ENCODE data around the gene PTPRG.

The PTPRG gene

GRCh38 chr3:61866153-61866542 lies 304.8 kb downstream of the PTPRG start:
- no peaks in the 10 kb centered on the region for H3K9me3 ChIP-seq (ENCODE audit: control insufficient read depth, low read length)
- no peaks in the 10 kb centered on the region for H3K36me3 ChIP-seq (ENCODE audit: control insufficient read depth, insufficient read depth, low read length)
- H3K4me1 ChIP-seq (ENCODE audit: control insufficient read depth, insufficient read depth, low read length) = no peaks in the 10 kb centered on the region
- no peaks in the 10 kb centered on the region for H3K27me3 ChIP-seq (ENCODE audit: control insufficient read depth, insufficient read depth, low read length)
- no peak overlapping the region for H3K4me3 ChIP-seq (ENCODE audit: low read length)
- no peak overlapping the region for H3K9ac ChIP-seq (ENCODE audit: low read length)

- Histone ChIP-seq H3K9me3 (ENCODE audit: control insufficient read depth, low read length) (no peaks in the 10 kb centered on the region), H3K4me1 (ENCODE audit: control insufficient read depth, insufficient read depth, low read length) (no peaks in the 10 kb centered on the region), H3K36me3 (ENCODE audit: control insufficient read depth, insufficient read depth, low read length) (no peaks in the 10 kb centered on the region), H3K4me3 (ENCODE audit: low read length) (no peak overlapping the region), H3K9ac (ENCODE audit: low read length) (no peak overlapping the region), H3K27me3 (ENCODE audit: control insufficient read depth, insufficient read depth, low read length) (no peaks in the 10 kb centered on the region)
Measured at GRCh38 chr3:61866961-61867461, 305.6 kb downstream of the PTPRG start.

DNA sequence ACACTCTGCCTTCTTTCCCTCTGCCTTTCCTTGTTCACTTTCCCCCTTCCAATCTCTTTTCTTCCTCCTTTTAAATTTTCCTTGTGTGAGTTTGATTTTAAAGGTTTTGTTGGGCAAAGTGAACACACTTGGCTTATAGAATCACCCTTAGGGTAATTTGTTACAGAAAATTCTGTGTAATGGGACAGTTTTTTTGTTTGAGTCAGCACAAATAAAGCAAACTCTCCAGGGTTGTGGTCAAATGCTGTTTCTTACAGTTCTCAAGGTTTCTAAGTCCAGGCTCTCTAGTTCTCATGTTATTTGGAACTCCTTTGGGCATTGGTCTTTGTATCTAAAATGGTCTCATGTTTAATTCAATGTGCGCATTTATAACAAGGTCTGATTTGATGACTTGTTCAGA lies 307.1 kb downstream of the PTPRG start:
- Histone ChIP-seq H3K36me3 (ENCODE audit: control insufficient read depth, insufficient read depth, low read length) (no peaks in the 10 kb centered on the region), H3K27me3 (ENCODE audit: control insufficient read depth, insufficient read depth, low read length) (no peaks in the 10 kb centered on the region), H3K9ac (ENCODE audit: low read length) (no peak overlapping the region), H3K4me3 (ENCODE audit: low read length) (no peak overlapping the region), H3K9me3 (ENCODE audit: control insufficient read depth, low read length) (no peaks in the 10 kb centered on the region), H3K4me1 (ENCODE audit: control insufficient read depth, insufficient read depth, low read length) (no peaks in the 10 kb centered on the region)

GRCh38 chr3:61869371-61869770 lies 308.0 kb downstream of the PTPRG start:
- no peaks in the 10 kb centered on the region for H3K36me3 ChIP-seq (ENCODE audit: control insufficient read depth, insufficient read depth, low read length)
- no peaks in the 10 kb centered on the region for H3K4me1 ChIP-seq (ENCODE audit: control insufficient read depth, insufficient read depth, low read length)
- no peaks in the 10 kb centered on the region for H3K27me3 ChIP-seq (ENCODE audit: control insufficient read depth, insufficient read depth, low read length)
- H3K4me3 ChIP-seq (ENCODE audit: low read length) = no peak overlapping the region
- no peak overlapping the region for H3K9ac ChIP-seq (ENCODE audit: low read length)
- no peaks in the 10 kb centered on the region for H3K9me3 ChIP-seq (ENCODE audit: control insufficient read depth, low read length)

DNA sequence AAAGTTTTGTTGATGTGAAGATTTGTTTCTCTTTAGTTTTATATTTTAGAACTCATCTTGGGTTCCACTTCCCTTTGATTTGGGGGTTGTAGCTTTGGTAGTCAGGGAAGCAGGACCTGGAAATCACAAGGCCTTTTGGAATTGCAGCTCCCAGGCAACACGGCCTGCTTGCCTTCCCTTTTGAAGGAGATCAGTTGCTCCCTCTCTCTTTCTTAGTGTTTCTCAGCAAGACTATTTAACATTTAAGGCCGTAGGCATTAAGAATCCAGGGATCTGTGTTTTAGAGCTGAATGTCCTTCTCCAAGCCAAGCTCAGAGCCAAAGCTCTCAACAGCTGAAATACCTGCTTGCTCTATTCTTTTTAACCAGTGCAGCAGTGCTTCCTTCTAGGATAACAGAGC lies 310.3 kb downstream of the PTPRG start:
- no peak overlapping the region for H3K4me3 ChIP-seq (ENCODE audit: low read length)

DNA sequence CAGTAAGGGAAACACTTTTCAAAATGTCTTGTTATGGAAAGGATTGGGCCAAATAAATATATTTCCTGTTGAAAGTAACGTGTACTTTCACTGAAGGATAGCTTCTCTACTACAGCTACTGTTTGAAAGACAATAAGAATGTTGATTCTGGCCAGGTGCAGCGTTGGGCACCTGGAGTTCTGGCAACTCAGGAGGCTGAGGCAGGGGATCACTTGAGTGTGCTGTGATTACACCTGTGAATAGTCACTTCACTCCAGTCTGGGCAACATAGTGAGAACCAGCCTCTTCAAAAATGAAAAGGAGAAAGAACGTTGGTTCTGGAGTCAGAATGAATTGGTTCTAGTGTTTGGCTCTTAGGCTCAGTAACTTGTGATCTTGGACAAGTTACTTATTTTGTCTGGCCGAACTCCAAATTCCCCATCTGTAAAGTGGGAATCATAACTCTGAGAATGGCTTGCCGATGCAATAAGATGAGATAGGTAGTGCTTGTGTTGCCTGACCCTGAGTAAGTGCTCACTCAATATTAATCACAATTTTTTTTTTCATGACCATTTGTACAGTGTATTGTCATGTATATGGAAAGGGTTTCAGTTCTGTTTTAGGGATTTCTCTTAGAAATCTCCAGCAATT lies 310.8 kb downstream of the PTPRG start:
- H3K36me3 ChIP-seq (ENCODE audit: control insufficient read depth, insufficient read depth, low read length) = no peaks in the 10 kb centered on the region
- H3K9me3 ChIP-seq (ENCODE audit: control insufficient read depth, low read length) = no peaks in the 10 kb centered on the region
- H3K4me1 ChIP-seq (ENCODE audit: control insufficient read depth, insufficient read depth, low read length) = peaks cover 4% of the 10 kb centered on the region
- H3K27me3 ChIP-seq (ENCODE audit: control insufficient read depth, insufficient read depth, low read length) = no peaks in the 10 kb centered on the region
- H3K4me3 ChIP-seq (ENCODE audit: low read length) = no peak overlapping the region
- no peak overlapping the region for H3K9ac ChIP-seq (ENCODE audit: low read length)

More for the DNA sequence above, 310.3 kb downstream of the PTPRG start:
- H3K4me1 ChIP-seq (ENCODE audit: control insufficient read depth, insufficient read depth, low read length) = no peaks in the 10 kb centered on the region
- no peaks in the 10 kb centered on the region for H3K9me3 ChIP-seq (ENCODE audit: control insufficient read depth, low read length)
- no peaks in the 10 kb centered on the region for H3K36me3 ChIP-seq (ENCODE audit: control insufficient read depth, insufficient read depth, low read length)
- no peak overlapping the region for H3K9ac ChIP-seq (ENCODE audit: low read length)
- H3K27me3 ChIP-seq (ENCODE audit: control insufficient read depth, insufficient read depth, low read length) = no peaks in the 10 kb centered on the region

DNA sequence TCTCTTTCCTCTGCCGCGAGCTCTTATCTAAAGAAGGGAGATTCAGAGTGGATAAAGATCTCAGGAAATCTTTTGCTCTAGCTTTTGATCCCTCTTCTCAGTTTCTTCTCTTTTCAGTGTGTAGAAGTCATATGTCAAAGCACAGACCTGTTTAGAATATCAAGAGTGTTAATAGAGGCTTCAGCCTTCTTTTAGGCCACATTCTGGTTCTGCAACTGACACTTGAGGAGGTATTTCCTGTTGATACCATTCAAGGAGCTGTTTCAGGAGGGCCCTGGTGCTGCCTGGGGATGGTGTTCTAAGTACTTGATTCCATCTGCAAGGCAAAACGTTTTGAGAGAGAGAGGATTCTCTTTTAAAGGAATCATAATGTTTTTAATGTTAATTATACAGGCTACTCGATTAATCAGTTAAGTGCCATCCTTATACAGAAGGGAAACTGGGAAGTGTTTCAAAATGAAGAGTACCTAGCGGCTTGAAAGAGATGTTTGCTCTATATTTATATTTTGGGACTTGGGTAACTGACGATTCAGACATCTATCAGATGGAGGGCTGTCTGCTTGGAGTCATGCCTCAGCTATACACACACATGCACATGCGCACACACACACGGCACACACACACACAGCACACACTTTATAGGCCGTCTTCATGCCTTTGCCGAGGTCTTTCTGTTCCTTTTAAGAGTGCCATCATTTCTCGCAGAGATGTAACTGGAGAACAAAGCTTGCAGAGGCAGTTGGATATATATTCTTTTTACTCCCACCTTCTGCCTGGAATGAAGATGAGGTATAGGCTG lies 313.9 kb downstream of the PTPRG start:
- Histone ChIP-seq H3K4me3 (ENCODE audit: low read length) (no peak overlapping the region), H3K27me3 (ENCODE audit: control insufficient read depth, insufficient read depth, low read length) (no peaks in the 10 kb centered on the region), H3K36me3 (ENCODE audit: control insufficient read depth, insufficient read depth, low read length) (no peaks in the 10 kb centered on the region), H3K9me3 (ENCODE audit: control insufficient read depth, low read length) (no peaks in the 10 kb centered on the region), H3K4me1 (ENCODE audit: control insufficient read depth, insufficient read depth, low read length) (peaks cover 10% of the 10 kb centered on the region), H3K9ac (ENCODE audit: low read length) (no peak overlapping the region)

GRCh38 chr3:61875976-61876671 lies 314.8 kb downstream of the PTPRG start:
- H3K9ac ChIP-seq (ENCODE audit: low read length) = no peak overlapping the region

GRCh38 chr3:61876797-61877196 lies 315.4 kb downstream of the PTPRG start:
- Histone ChIP-seq H3K4me3 (ENCODE audit: low read length) (no peak overlapping the region), H3K27me3 (ENCODE audit: control insufficient read depth, insufficient read depth, low read length) (no peaks in the 10 kb centered on the region), H3K9ac (ENCODE audit: low read length) (no peak overlapping the region), H3K4me1 (ENCODE audit: control insufficient read depth, insufficient read depth, low read length) (peaks cover 10% of the 10 kb centered on the region), H3K36me3 (ENCODE audit: control insufficient read depth, insufficient read depth, low read length) (no peaks in the 10 kb centered on the region), H3K9me3 (ENCODE audit: control insufficient read depth, low read length) (no peaks in the 10 kb centered on the region)

More at GRCh38 chr3:61875976-61876671, 314.8 kb downstream of the PTPRG start:
- Histone ChIP-seq H3K4me3 (ENCODE audit: low read length) (no peak overlapping the region), H3K36me3 (ENCODE audit: control insufficient read depth, insufficient read depth, low read length) (no peaks in the 10 kb centered on the region), H3K4me1 (ENCODE audit: control insufficient read depth, insufficient read depth, low read length) (peaks cover 10% of the 10 kb centered on the region), H3K9me3 (ENCODE audit: control insufficient read depth, low read length) (no peaks in the 10 kb centered on the region), H3K27me3 (ENCODE audit: control insufficient read depth, insufficient read depth, low read length) (no peaks in the 10 kb centered on the region)

DNA sequence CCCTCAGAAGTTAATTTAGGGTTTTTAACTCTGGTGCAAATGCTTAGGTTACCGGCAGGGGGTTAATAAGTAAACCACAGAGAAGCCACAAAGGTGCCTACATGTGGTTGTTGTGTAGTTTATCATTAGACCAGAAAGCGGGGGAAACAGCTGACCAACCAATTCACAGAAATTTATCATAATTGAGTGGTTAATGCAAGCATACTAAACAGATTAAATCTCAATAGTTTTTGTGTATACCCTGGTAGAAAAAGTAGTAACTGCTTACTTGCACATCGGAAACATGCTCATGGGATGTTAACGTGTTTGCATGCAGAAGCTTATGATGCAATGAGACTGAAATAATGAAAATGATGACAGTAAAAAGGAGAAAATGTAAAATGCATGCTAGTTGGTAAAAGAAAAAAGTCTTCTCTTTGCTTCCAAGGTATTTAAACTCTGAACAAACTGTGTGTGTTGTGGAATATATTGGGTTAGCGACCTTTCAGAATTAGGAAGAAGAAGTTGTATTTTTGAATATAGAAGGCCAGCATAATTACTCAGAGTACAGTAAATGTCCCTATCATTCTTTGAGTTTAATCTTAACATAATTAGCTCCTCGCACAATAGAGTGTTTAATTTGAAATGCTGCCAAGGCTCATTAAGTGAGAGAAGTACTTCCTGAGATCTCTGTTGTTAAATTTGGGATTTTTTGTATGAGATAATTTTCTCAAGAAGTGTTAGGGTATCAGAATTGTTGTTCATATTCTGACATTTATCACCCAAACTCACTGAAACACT lies 316.2 kb downstream of the PTPRG start:
- no peaks in the 10 kb centered on the region for H3K9me3 ChIP-seq (ENCODE audit: control insufficient read depth, low read length)
- H3K9ac ChIP-seq (ENCODE audit: low read length) = no peak overlapping the region
- no peaks in the 10 kb centered on the region for H3K27me3 ChIP-seq (ENCODE audit: control insufficient read depth, insufficient read depth, low read length)
- H3K4me1 ChIP-seq (ENCODE audit: control insufficient read depth, insufficient read depth, low read length) = peaks cover 10% of the 10 kb centered on the region
- no peaks in the 10 kb centered on the region for H3K36me3 ChIP-seq (ENCODE audit: control insufficient read depth, insufficient read depth, low read length)
- no peak overlapping the region for H3K4me3 ChIP-seq (ENCODE audit: low read length)

- H3K36me3 ChIP-seq (ENCODE audit: control insufficient read depth, insufficient read depth, low read length) = no peaks in the 10 kb centered on the region
- no peak overlapping the region for H3K4me3 ChIP-seq (ENCODE audit: low read length)
- no peaks in the 10 kb centered on the region for H3K9me3 ChIP-seq (ENCODE audit: control insufficient read depth, low read length)
- H3K9ac ChIP-seq (ENCODE audit: low read length) = no peak overlapping the region
- peaks cover 6% of the 10 kb centered on the region for H3K4me1 ChIP-seq (ENCODE audit: control insufficient read depth, insufficient read depth, low read length)
- H3K27me3 ChIP-seq (ENCODE audit: control insufficient read depth, insufficient read depth, low read length) = no peaks in the 10 kb centered on the region
Measured at GRCh38 chr3:61882253-61882652, 320.9 kb downstream of the PTPRG start.

All from mucosa of stomach (tissue), 1 donor.